PFSK-1 (cell line): ENCODE data around the gene EPB41L4A.

Source experiments
- POLR2AphosphoS5 ChIP-seq: IDR thresholded peaks from 2 replicates; pipeline ENCODE4 v1.6.1; 2012; ENCODE audit warnings: low read depth, mild to moderate bottlenecking, control low read depth, low read length, moderate library complexity
- SIN3A ChIP-seq: IDR thresholded peaks from 2 replicates; pipeline ENCODE4 v1.6.1; 2012; ENCODE audit warnings: mild to moderate bottlenecking, low read length, moderate library complexity, borderline replicate concordance; ENCODE audit not compliant: insufficient read depth
- TAF1 ChIP-seq: IDR thresholded peaks from 2 replicates; pipeline ENCODE4 v1.6.1; 2012; ENCODE audit warnings: low read length, control low read depth, borderline replicate concordance; ENCODE audit not compliant: insufficient read depth
- TF ChIP-seq, protein P1 (sequence below), 2 experiments: IDR thresholded peaks; 2 replicates each; pipeline versions ENCODE4 v1.6.1 to v1.8.0; 2011 to 2012; ENCODE audit warnings: low read depth in 2 of 2, low read length in 2 of 2, control low read depth in 1 of 2, inconsistent platforms in 1 of 2, mild to moderate bottlenecking in 1 of 2, moderate library complexity in 1 of 2; ENCODE audit not compliant: insufficient read depth in 1 of 2

DNA sequence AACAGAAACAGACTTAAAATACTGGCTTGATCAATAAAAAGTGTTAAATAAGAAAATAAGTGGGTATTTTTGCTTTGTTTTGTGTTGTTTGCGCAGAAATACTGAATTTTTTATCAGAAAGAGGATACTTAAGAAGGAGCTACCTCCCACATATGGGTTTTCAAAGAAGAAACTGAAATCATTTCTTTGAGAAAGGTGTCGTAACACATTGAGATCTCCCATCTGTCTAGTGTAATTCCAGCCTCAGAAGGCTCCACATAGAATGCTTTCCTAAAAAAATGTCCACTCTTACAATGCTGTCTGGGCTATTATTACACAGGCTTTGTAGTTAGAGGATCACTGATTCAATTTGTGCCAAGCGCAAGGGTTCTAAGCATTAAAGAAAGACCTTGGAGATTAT lies 226.2 kb downstream of the EPB41L4A start:
- no peak for TF ChIP-seq TAF1
- no peak for TF ChIP-seq POLR2AphosphoS5
- TF ChIP-seq SIN3A: no peak
- TF ChIP-seq, protein P1, sequence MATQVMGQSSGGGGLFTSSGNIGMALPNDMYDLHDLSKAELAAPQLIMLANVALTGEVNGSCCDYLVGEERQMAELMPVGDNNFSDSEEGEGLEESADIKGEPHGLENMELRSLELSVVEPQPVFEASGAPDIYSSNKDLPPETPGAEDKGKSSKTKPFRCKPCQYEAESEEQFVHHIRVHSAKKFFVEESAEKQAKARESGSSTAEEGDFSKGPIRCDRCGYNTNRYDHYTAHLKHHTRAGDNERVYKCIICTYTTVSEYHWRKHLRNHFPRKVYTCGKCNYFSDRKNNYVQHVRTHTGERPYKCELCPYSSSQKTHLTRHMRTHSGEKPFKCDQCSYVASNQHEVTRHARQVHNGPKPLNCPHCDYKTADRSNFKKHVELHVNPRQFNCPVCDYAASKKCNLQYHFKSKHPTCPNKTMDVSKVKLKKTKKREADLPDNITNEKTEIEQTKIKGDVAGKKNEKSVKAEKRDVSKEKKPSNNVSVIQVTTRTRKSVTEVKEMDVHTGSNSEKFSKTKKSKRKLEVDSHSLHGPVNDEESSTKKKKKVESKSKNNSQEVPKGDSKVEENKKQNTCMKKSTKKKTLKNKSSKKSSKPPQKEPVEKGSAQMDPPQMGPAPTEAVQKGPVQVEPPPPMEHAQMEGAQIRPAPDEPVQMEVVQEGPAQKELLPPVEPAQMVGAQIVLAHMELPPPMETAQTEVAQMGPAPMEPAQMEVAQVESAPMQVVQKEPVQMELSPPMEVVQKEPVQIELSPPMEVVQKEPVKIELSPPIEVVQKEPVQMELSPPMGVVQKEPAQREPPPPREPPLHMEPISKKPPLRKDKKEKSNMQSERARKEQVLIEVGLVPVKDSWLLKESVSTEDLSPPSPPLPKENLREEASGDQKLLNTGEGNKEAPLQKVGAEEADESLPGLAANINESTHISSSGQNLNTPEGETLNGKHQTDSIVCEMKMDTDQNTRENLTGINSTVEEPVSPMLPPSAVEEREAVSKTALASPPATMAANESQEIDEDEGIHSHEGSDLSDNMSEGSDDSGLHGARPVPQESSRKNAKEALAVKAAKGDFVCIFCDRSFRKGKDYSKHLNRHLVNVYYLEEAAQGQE (IDR thresholded peaks at IDR 0.05; ENCODE audit: insufficient read depth in 1 of 2, low read depth in 2 of 2, low read length in 2 of 2): no peak
